Measurements from ENCODE around the gene OSBPL3.

GRCh38 chr7:24762771-24763170 is 217.2 kb downstream of the OSBPL3 start:
- TF ChIP-seq CTCF (conservative IDR thresholded peaks at IDR 0.05 in 1 of 2, IDR thresholded peaks at IDR 0.05 in 1 of 2; ENCODE audit: low read depth in 1 of 2, low read length in 2 of 2) (no peak), EZH2 (IDR thresholded peaks at IDR 0.05; ENCODE audit: low read length, missing control alignments) (no peak)

Data from fibroblast of lung (primary cell).